ENCODE data around the gene TAPBPL. TPM values are rescaled to one million over a fixed set of nuclear protein-coding genes. Genes with fewer than 3 reads are reported as not detected.

Gene TAPBPL
- total and polyA plus RNA-seq, 2 of the 13 experiments (the other 11 are each of a cell fraction or from before 2014, with no cell fraction given), result 10.0 to 14.5 TPM

- TF ChIP-seq, protein P1, sequence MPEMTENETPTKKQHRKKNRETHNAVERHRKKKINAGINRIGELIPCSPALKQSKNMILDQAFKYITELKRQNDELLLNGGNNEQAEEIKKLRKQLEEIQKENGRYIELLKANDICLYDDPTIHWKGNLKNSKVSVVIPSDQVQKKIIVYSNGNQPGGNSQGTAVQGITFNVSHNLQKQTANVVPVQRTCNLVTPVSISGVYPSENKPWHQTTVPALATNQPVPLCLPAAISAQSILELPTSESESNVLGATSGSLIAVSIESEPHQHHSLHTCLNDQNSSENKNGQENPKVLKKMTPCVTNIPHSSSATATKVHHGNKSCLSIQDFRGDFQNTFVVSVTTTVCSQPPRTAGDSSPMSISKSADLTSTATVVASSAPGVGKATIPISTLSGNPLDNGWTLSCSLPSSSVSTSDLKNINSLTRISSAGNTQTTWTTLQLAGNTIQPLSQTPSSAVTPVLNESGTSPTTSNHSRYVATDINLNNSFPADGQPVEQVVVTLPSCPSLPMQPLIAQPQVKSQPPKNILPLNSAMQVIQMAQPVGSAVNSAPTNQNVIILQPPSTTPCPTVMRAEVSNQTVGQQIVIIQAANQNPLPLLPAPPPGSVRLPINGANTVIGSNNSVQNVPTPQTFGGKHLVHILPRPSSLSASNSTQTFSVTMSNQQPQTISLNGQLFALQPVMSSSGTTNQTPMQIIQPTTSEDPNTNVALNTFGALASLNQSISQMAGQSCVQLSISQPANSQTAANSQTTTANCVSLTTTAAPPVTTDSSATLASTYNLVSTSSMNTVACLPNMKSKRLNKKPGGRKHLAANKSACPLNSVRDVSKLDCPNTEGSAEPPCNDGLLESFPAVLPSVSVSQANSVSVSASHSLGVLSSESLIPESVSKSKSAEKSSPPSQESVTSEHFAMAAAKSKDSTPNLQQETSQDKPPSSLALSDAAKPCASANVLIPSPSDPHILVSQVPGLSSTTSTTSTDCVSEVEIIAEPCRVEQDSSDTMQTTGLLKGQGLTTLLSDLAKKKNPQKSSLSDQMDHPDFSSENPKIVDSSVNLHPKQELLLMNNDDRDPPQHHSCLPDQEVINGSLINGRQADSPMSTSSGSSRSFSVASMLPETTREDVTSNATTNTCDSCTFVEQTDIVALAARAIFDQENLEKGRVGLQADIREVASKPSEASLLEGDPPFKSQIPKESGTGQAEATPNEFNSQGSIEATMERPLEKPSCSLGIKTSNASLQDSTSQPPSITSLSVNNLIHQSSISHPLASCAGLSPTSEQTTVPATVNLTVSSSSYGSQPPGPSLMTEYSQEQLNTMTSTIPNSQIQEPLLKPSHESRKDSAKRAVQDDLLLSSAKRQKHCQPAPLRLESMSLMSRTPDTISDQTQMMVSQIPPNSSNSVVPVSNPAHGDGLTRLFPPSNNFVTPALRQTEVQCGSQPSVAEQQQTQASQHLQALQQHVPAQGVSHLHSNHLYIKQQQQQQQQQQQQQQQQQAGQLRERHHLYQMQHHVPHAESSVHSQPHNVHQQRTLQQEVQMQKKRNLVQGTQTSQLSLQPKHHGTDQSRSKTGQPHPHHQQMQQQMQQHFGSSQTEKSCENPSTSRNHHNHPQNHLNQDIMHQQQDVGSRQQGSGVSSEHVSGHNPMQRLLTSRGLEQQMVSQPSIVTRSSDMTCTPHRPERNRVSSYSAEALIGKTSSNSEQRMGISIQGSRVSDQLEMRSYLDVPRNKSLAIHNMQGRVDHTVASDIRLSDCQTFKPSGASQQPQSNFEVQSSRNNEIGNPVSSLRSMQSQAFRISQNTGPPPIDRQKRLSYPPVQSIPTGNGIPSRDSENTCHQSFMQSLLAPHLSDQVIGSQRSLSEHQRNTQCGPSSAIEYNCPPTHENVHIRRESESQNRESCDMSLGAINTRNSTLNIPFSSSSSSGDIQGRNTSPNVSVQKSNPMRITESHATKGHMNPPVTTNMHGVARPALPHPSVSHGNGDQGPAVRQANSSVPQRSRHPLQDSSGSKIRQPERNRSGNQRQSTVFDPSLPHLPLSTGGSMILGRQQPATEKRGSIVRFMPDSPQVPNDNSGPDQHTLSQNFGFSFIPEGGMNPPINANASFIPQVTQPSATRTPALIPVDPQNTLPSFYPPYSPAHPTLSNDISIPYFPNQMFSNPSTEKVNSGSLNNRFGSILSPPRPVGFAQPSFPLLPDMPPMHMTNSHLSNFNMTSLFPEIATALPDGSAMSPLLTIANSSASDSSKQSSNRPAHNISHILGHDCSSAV (CRISPR knock-in tag; IDR thresholded peaks at IDR 0.05; ENCODE audit: borderline replicate concordance), result no peak
- TF ChIP-seq TERF1 (CRISPR knock-in tag; IDR thresholded peaks at IDR 0.05), result no peak
- peak; percentile 54 for TF ChIP-seq MIXL1 (CRISPR knock-in tag; IDR thresholded peaks at IDR 0.05)
- no peak for TF ChIP-seq HNF4A (CRISPR knock-in tag; IDR thresholded peaks at IDR 0.05)
- peak; percentile 92 for TF ChIP-seq ZSCAN31 (CRISPR knock-in tag; IDR thresholded peaks at IDR 0.05; ENCODE audit: low read depth)
- TF ChIP-seq, protein P2, sequence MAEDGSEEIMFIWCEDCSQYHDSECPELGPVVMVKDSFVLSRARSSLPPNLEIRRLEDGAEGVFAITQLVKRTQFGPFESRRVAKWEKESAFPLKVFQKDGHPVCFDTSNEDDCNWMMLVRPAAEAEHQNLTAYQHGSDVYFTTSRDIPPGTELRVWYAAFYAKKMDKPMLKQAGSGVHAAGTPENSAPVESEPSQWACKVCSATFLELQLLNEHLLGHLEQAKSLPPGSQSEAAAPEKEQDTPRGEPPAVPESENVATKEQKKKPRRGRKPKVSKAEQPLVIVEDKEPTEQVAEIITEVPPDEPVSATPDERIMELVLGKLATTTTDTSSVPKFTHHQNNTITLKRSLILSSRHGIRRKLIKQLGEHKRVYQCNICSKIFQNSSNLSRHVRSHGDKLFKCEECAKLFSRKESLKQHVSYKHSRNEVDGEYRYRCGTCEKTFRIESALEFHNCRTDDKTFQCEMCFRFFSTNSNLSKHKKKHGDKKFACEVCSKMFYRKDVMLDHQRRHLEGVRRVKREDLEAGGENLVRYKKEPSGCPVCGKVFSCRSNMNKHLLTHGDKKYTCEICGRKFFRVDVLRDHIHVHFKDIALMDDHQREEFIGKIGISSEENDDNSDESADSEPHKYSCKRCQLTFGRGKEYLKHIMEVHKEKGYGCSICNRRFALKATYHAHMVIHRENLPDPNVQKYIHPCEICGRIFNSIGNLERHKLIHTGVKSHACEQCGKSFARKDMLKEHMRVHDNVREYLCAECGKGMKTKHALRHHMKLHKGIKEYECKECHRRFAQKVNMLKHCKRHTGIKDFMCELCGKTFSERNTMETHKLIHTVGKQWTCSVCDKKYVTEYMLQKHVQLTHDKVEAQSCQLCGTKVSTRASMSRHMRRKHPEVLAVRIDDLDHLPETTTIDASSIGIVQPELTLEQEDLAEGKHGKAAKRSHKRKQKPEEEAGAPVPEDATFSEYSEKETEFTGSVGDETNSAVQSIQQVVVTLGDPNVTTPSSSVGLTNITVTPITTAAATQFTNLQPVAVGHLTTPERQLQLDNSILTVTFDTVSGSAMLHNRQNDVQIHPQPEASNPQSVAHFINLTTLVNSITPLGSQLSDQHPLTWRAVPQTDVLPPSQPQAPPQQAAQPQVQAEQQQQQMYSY (CRISPR knock-in tag; IDR thresholded peaks at IDR 0.05), result no peak
- TF ChIP-seq HDAC6 (IDR thresholded peaks at IDR 0.05; ENCODE audit: low read depth, low read length), result no peak
- TF ChIP-seq ZNF841 (CRISPR knock-in tag; IDR thresholded peaks at IDR 0.05; ENCODE audit: borderline replicate concordance), result no peak
- TF ChIP-seq ZNF343 (CRISPR knock-in tag; IDR thresholded peaks at IDR 0.05), result no peak
- 0 out of 2 replicates have a peak, but pooled peaks have one; percentile 29 for TF ChIP-seq ZFYVE20 (CRISPR knock-in tag; IDR thresholded peaks at IDR 0.05; ENCODE audit: borderline replicate concordance, low read depth)
- TF ChIP-seq, protein P3, sequence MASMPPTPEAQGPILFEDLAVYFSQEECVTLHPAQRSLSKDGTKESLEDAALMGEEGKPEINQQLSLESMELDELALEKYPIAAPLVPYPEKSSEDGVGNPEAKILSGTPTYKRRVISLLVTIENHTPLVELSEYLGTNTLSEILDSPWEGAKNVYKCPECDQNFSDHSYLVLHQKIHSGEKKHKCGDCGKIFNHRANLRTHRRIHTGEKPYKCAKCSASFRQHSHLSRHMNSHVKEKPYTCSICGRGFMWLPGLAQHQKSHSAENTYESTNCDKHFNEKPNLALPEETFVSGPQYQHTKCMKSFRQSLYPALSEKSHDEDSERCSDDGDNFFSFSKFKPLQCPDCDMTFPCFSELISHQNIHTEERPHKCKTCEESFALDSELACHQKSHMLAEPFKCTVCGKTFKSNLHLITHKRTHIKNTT (CRISPR knock-in tag; IDR thresholded peaks at IDR 0.05), result no peak
- peak; percentile 89 for TF ChIP-seq PHF8 (CRISPR knock-in tag; IDR thresholded peaks at IDR 0.05)
- no peak for TF ChIP-seq MED13 (CRISPR knock-in tag; IDR thresholded peaks at IDR 0.05)
- TF ChIP-seq IKZF4 (CRISPR knock-in tag; IDR thresholded peaks at IDR 0.05; ENCODE audit: borderline replicate concordance, low read depth, not compliant biosample characterization), result no peak
Measured at GRCh38 chr12:6470375-6471163, 18.7 kb downstream of the TAPBPL start, which contains the start of gene VAMP1 (continued).

All from HepG2 (cell line).